Mesangial cell (primary cell): ENCODE measurements around the gene ZFP92. TPM values are rescaled to one million over a fixed set of nuclear protein-coding genes. Genes with fewer than 3 reads are reported as not detected.

Experiments used
- total RNA-seq: library from RNA; depleted of rRNA; stranded (reverse); fragments of >200 nt; gene quantifications from 2 replicates; pipeline ENCODE4 v1.2.3, GENCODE V29; 2015

The ZFP92 gene, protein sequence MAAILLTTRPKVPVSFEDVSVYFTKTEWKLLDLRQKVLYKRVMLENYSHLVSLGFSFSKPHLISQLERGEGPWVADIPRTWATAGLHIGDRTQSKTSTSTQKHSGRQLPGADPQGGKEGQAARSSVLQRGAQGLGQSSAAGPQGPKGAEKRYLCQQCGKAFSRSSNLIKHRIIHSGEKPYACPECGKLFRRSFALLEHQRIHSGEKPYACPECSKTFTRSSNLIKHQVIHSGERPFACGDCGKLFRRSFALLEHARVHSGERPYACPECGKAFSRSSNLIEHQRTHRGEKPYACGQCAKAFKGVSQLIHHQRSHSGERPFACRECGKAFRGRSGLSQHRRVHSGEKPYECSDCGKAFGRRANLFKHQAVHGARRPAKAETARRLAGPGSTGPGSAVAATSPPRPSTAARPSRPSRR
- 0.49 and 0.89 TPM in 2 replicates for total RNA-seq

DNA sequence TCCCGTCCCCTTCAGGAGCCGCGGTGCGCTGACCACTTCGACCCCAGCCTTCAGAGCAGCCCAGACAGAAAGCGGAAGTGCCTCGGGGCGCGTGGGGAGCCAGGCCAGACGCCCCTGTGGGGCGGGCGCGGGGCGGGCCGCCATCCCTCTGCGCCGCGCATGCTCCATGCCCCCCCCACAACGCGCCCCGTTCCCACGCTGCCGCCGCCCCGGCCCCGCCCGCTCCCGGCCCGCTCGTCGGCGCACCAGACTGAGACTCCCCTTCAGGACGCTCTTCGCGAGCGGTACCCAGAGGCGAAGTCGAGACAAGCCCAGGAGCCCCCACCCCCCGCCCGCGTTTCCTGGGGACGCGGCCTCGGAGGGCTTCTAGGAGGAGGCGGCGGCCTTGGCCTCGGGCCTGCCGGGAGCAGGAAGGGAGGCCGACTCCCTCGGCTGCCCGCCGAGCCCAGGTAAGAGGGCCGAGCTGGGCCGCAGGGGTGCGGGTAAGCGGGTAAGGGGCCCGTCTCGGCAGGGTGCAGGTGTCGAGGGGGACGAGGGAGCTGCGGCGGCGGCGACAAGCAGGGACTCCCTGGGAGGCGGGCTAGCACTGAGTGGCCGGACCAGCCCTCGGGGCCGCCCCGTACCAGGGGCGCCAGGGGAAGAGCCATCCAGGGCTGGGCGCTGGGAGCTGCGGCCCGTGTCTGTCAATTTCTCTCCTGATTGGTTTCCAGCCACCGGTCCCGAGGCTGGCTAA lies at the start of gene ZFP92:
Gene ZFP92 (plus strand): TSS at position 218 of the 733 bp plus-strand sequence. CDS start 6,851 bp downstream, outside the sequence.

DNA sequence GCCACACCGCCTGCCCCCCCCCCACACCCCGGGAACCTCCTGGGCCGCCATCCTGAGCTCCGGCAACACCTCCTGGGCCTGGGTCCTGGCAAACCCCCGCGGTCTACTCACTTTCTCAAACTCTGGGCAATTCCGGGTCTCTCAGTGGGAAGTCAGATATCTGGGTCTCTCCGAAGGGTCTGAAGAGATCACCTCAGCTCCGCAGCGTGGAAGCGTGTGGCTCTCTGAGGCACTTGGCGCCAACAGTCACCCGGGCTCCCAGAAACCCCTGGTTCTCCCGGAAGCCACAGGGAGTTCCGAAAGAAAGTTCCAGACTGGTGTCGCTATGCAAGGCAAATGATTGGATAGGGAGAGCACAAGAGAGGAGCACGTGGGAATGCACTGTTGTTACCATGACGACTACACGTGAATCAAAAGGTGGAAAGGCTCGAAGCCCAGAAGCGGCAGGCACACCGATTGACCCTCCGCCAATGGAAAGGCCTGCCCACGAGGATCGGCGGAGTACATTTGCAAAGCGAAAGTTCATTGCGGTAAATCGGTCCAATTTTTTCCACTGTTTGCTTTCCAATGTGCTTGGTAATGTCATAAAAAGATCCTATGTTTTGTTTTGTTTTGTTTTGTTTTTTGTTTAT lies 10.0 kb upstream of the ZFP92 start, which contains the start of gene PNMA6E:
Gene PNMA6E (minus strand): TSS at position 218 of the 632 bp plus-strand sequence. CDS start 2,501 bp downstream, outside the sequence.

DNA sequence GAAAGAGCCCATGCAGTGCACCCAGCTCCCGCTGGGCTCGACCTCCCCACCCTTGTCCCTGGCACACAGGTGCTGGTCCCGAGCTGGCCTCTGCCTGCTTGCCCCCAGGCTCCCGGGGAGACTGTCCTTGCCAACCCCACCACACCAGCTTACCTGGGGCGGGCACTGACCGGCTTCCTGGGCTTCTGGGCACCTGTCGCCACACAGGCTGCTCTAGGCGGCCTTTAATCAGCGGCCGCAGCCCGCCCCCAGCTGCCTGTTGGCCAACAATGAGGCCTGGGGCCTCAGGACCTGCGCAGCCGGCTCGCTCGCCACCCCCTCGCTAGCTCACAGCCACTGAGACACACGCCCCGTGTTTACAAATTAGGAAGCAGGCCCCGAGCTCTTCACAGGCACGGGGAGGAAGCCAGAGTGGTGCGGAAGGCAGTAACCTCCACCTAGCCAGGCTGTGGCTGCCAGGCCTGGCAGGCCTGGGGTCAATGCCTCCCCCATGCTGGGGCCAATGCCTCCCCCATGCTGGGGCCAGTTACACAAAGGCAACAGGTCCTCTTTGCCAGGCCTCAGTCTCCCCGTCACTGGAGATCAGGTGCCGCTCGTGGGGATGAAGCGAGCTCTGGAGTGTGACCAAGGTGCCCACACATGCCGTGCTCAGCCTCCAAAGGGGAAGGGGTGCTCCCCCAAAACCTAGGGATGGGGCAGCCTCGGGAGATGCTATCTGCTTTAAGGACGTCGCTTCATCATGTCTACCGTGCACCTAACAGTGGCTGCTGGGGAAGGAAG lies 34.8 kb downstream of the ZFP92 start, which contains the start of gene TREX2:
Gene TREX2 (minus strand): TSS at position 201 of the 780 bp plus-strand sequence. CDS start 626 bp downstream, outside the sequence.

Other genes starting within 250 kb of the ZFP92 start
- not detected in 2 replicates for gene MAGEA1, start 232.2 kb upstream of the ZFP92 start, total RNA-seq
- not detected in 2 replicates for gene PNMA6F, start 89.7 kb upstream of the ZFP92 start, total RNA-seq
- gene ZNF275, start 77.3 kb upstream of the ZFP92 start, total RNA-seq = 5.9 and 10.1 TPM in 2 replicates
- gene PNMA6E, start 10.1 kb upstream of the ZFP92 start, total RNA-seq = not detected in 2 replicates
- gene TREX2, start 34.6 kb downstream of the ZFP92 start, total RNA-seq = 0.13 and 0.98 TPM in 2 replicates
- 17.1 and 48.6 TPM in 2 replicates for gene HAUS7, start 59.1 kb downstream of the ZFP92 start, total RNA-seq
- 17.4 and 86.5 TPM in 2 replicates for gene BGN, start 83.5 kb downstream of the ZFP92 start, total RNA-seq
- gene ATP2B3, start 106.2 kb downstream of the ZFP92 start, total RNA-seq = under 0.01 TPM in 1 of 2 replicates, not detected in the other
- gene CCNQ, start 187.7 kb downstream of the ZFP92 start, total RNA-seq = 33.3 and 50.8 TPM in 2 replicates
- gene DUSP9, start 235.7 kb downstream of the ZFP92 start, total RNA-seq = 0.13 and 1.3 TPM in 2 replicates